ENCODE data around the gene TCF3. TPM values are rescaled to one million over a fixed set of nuclear protein-coding genes. Genes with fewer than 3 reads are reported as not detected.

Gene TCF3
- total and polyA plus RNA-seq, 2 of the 8 experiments (the other 6 are each of a cell fraction or from before 2014, with no cell fraction given) = 241 to 348 TPM

- Histone ChIP-seq H3K14ac (ENCODE audit: insufficient read length) (no peak overlapping the region), H3K4ac (replicated peaks; ENCODE audit: insufficient read length, low read depth, low read length) (no peak overlapping the region), H4K5ac (ENCODE audit: insufficient read length, low read depth, low read length) (no peak overlapping the region), H3K4me1 (replicated peaks in 1 of 4; ENCODE audit: control insufficient read depth in 3 of 4, insufficient read depth in 4 of 4, low read length in 3 of 4) (peaks cover 0 to 7% (median 3%) of the 10 kb centered on the region in 4 experiments; a peak in 1 of 7 replicates), H2AK5ac (ENCODE audit: low read depth, low read length) (no peak overlapping the region), H3K4me2 (ENCODE audit: insufficient read depth in 1 of 2, low read depth in 2 of 2, low read length in 2 of 2) (no peak overlapping the region), H2BK20ac (ENCODE audit: low read length) (no peak overlapping the region), H3K23ac (ENCODE audit: insufficient read length) (no peak overlapping the region), H2AFZ (ENCODE audit: low read length) (no peak overlapping the region), H2BK5ac (ENCODE audit: low read depth, low read length) (no peak overlapping the region), H3K4me3 (ENCODE audit: extremely low read depth in 1 of 4, insufficient read depth in 2 of 4, low read depth in 3 of 4, low read length in 4 of 4) (no peak overlapping the region), H3K9ac (replicated peaks in 1 of 4; ENCODE audit: extremely low read depth in 1 of 4, low read depth in 3 of 4, low read length in 3 of 4) (no peak overlapping the region), H3K79me2 (ENCODE audit: control insufficient read depth in 1 of 2, insufficient read depth in 2 of 2, low read length in 2 of 2) (peaks cover 0 to 2% of the 10 kb centered on the region in 2 experiments; a peak in 1 of 4 replicates), H3K18ac (ENCODE audit: extremely low read depth, low read length) (no peak overlapping the region), H2BK12ac (ENCODE audit: low read depth, low read length) (no peak overlapping the region), H2BK15ac (ENCODE audit: low read length) (no peak overlapping the region), H3K79me1 (ENCODE audit: low read depth, low read length) (peaks cover 3% of the 10 kb centered on the region), H3K27ac (ENCODE audit: low read depth, low read length) (no peak overlapping the region), H4K20me1 (replicated peaks in 1 of 2; ENCODE audit: control insufficient read depth in 1 of 2, insufficient read depth in 2 of 2, low read length in 2 of 2) (peaks cover 22 to 37% of the 10 kb centered on the region in 2 experiments), H4K91ac (replicated peaks; ENCODE audit: insufficient read length, low read length) (no peak overlapping the region), H3K9me3 (ENCODE audit: insufficient read depth in 2 of 2, low read depth in 1 of 2, low read length in 1 of 2) (no peaks in the 10 kb centered on the region), H3K56ac (replicated peaks; ENCODE audit: insufficient read length, low read depth, low read length) (no peak overlapping the region), H3K23me2 (ENCODE audit: low read depth, low read length) (no peaks in the 10 kb centered on the region), H2BK120ac (replicated peaks; ENCODE audit: low read depth, low read length) (no peak overlapping the region), H3K27me3 (replicated peaks in 1 of 4; ENCODE audit: control insufficient read depth in 3 of 4, extremely low read depth in 1 of 4, insufficient read depth in 3 of 4, low read length in 3 of 4) (no peaks in the 10 kb centered on the region), H3K36me3 (ENCODE audit: control insufficient read depth in 2 of 4, insufficient read depth in 4 of 4, low read length in 3 of 4) (peaks cover 41 to 86% (median 71%) of the 10 kb centered on the region in 4 experiments), H4K8ac (ENCODE audit: extremely low read depth, insufficient read depth, low read length) (no peak overlapping the region)
- DNase-seq (ENCODE audit: low read depth in 1 of 2, low spot score in 2 of 2) (no peak), FAIRE-seq (no peak)
- TF ChIP-seq SRF (IDR thresholded peaks at IDR 0.05; ENCODE audit: low read depth, low read length) = no peak
- 91% methylated on average over 7 of the region's 8 CpGs; no CpG with 5 or more reads in 1 of the 2 experiments for WGBS, 2 experiments (ENCODE audit: extremely low coverage in 1 of 2, insufficient coverage in 1 of 2, insufficient read length in 1 of 2, insufficient replicate concordance in 2 of 2, low coverage in 1 of 2, low lambda C conversion rate in 2 of 2, missing lambda C conversion rate in 1 of 2)
- CTCF ChIA-PET (ENCODE audit: partially characterized antibody) = interaction anchor here (0.7 to 1.7 kb wide), 8 partner anchors 9 to 227 kb away, joined by 3 read pairs; partner anchors contain the start of gene UQCR11
- POLR2A ChIA-PET (ENCODE audit: partially characterized antibody) = interaction anchor here (0.8 to 4.8 kb wide), 5 partner anchors 9 to 26 kb away, joined by 3 to 26 read pairs (median 4); partner anchors contain the start of gene UQCR11
Measured at GRCh38 chr19:1616396-1616795, 36.0 kb downstream of the TCF3 start.

All from H1 (cell line).